T-helper 2 cell (primary cell): ENCODE measurements around the gene IRX5.
A peak's percentile ranks its signal among the peaks of the same experiment; 100 is the strongest.

ENCODE experiments used
- DNase-seq, 5 experiments: peaks; one replicate each; pipeline versions ENCODE4 v3.0.0 to v3.0.0-alpha.2; 2012 to 2022
- total RNA-seq, 2 donors: gene quantifications; one replicate each; lab custom pipeline; 2026; lab: John Stamatoyannopoulos, UW

The IRX5 gene
- total RNA-seq = 0 to 0.27 reads per million in 2 donors

DNA sequence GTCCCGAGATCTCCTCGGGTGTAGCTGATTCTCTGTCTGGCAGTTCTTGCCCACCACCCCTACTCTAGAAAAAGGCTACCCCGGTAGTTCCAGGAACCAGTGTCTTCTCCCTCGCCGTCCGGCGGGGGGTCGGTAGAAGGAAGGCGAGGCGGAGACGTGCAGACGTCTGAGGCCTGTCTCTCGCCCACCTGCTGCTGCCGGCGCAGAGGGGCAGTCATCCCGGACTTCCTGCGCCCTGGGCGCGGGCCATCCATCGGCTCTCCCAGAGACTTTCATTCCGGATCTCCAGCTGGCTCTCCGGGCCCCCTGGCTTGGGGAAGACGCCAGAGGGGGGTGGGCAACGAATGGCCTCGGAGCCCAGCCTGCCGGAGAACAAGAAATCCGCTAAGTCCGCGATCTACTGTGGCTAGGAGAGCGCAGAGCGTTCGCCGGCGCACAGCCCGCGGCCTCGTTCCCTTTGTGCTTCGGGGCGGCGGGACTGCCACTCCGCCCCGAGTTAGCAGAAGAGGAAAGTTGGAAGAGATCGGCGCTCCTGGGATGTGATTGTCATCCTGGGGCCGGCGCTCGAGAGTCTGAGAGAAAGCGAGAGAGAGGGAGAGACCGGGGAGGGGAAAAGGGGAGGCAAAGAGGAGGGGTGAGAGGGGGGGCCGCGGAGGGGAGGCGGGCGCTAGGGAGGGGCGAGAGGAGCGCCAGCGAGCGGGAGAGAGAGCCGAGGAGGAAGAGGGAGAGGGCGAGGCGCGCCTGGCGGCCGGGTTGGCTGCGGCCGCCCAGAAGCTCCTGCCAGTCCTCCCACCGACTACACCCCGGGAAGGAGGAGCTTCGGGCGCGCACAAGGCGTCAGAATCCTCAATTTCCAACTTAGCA, at the start of gene IRX5:
TSS of gene IRX5 (plus strand) at position 861 of the 864 bp plus-strand sequence. CDS start 334 bp downstream, outside the sequence.
- peak in 2 of 5 experiments; percentile 39 to 86 for DNase-seq

GRCh38 chr16:54882556-54882955, 48.1 kb upstream of the IRX5 start:
- DNase-seq = no peak

GRCh38 chr16:54883358-54883757, 47.3 kb upstream of the IRX5 start:
- DNase-seq = no peak

GRCh38 chr16:54886078-54886477, 44.6 kb upstream of the IRX5 start:
- DNase-seq = no peak

- no peak for DNase-seq
These were observed 40.3 kb upstream of the IRX5 start for GRCh38 chr16:54890381-54890780.

- DNase-seq = no peak
These were observed 39.3 kb upstream of the IRX5 start for GRCh38 chr16:54891346-54891745.

- no peak for DNase-seq
These were observed 37.7 kb upstream of the IRX5 start for GRCh38 chr16:54892981-54893380.

DNA sequence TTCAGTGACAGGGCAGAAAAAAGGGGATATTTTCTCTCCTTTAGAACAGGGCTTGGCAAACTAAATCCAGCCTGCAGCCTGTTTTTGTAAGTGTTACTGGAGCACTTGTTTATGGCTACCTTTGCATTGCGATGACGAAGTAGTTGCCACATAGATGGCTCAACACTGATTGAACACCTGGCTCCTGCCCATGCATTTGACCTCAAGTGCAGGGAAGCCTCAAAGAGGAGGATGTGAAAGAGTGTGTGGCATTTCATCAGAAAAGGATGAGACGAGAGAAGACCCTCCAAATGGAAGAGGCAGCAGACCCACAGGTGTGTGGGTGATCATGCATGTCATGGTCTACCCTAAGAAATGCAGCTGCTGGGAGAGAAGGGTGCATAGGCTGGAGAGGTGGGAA, 32.7 kb upstream of the IRX5 start:
- DNase-seq = no peak

GRCh38 chr16:54901606-54902005, 29.1 kb upstream of the IRX5 start:
- DNase-seq = no peak

GRCh38 chr16:54903047-54903446, 27.6 kb upstream of the IRX5 start:
- no peak for DNase-seq

DNA sequence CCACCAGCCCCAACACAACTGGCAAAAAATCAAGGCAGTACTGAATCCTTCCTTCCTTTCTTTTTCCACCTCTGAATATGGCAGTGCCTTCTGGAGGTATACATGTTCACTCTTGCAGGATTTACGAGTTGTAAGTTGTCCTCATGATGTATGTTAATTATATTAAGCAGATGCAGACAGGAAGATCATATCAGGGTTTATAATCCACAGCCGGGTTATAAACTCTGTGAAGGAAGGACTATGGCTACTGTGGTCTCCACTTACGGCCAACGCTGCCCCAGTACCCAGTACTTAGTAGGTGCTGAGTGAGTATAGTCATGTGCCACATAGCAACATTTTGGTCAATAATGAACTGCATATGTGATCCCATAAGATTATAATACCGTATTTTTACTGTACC, 19.6 kb upstream of the IRX5 start:
- DNase-seq = no peak

DNA sequence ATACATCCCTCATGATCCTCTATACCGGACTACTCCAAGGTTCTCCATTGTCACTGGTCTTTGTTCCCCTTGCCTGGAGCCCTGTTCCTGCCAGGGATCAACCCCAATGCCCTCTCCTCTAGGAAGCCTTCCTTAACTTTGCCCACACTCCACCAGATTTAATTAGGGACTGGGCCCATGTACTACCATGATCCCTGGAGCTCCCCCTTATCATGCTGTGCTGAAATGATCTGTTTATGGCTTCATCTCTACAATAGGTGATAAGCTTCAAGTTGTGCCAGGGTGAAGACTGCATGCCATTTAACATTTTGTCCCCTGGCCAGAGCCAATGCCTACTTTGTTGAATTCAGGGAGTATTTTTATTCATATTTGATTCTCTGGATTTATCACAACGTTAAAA, 17.9 kb upstream of the IRX5 start:
- no peak for DNase-seq

GRCh38 chr16:54921206-54921824, 9.3 kb upstream of the IRX5 start:
- DNase-seq = no peak

DNA sequence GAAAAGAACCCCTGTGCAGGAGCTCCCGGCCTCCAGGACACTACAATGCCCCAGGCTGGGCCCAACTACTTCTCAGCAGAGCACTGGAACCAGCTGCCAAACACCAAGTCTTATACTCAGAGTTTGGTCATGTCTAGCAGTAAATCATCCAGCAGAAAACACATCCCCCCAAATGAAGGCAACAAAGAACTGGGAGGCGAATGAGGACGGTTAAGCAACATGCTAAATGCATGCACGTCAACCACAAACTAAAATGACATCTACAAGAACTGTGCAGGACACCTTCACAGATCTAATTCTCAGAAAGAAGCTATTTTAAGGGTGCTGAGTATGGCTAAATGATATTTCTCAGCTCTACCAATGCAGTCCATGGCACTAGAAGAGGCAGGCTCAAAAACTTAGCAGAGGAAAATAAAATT, 7.6 kb upstream of the IRX5 start:
- no peak for DNase-seq

DNA sequence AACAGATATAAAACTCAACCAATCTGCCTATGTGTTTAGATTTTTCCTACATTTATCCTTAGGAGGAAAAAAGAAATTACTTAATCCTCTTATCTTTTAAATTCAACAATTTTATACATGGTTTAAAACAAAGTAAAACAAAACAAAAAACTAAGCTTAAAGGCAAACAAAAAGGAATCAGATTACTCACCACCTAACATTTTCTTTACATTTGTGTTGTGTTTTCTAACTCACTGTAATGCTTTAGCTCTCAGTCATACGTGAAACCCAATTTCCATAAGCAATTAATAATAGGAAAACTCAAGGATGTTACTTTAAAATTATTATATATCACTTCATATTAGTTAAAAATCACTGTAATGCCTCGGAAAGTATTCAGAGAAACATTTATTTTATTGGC, 6.7 kb upstream of the IRX5 start:
- DNase-seq = no peak

GRCh38 chr16:54926166-54926838, 4.4 kb upstream of the IRX5 start:
- no peak for DNase-seq

GRCh38 chr16:54927125-54928015, 3.3 kb upstream of the IRX5 start:
- no peak for DNase-seq

DNA sequence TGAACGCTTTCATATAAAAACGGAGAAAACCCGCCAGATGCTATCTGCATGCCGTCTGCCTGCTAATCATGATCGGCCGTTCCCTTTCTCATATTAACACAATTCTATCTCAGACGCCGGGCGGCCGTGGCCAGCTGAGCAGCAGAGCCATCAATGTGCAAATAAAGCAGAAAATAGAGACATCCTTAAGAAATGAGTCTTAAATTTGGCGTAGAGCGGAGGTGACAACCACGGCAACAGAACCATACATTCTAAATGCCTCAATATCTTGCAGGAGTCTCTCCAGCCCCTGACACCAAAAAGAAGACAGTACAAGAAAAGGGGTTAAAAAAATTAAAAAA, 2.7 kb upstream of the IRX5 start:
- DNase-seq = peak in 1 of 5 experiments; percentile 73

DNA sequence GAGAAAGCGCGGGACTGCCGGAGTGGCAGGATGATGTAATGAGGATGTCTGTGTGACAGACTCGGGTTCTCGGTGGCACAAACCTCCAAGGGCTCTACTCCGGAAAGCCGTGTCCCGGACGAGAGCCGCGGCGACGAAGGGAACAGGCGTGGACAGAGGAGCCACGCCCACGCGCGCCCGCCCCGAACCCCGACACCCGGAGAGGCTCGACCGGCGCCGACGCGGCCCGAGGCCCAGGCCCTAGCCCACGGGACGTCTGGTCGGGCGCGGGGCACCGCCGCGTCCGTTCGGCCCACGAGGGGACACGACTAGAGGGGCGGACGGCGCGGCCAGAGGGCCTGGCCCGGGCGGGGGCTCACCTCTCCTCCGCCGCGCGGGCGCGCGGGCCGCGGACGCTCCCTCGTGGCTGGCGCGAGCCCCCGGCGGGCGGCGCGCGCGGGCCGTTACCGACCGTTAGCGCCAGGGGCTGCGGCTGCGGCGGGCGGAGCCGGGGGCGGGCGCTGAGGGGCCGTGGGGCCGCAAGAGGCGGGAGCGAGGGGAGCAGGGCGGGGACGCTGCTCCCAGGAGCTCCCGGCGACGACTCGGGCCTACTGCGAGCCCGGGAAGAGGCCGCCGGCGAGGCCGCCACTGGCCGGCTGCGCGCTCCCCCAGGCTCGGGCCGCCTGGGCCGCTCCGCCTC, 2.1 kb upstream of the IRX5 start:
- DNase-seq = peak in 3 of 5 experiments; percentile 26 to 80 (median 28)

GRCh38 chr16:54929090-54930004, 1.3 kb upstream of the IRX5 start:
- DNase-seq = peak; percentile 89 to 99 (median 91)

- DNase-seq = no peak
These were observed 129 bp downstream of the IRX5 start for GRCh38 chr16:54930869-54931119.
